HUDEP-2 (cell line): ENCODE measurements around the gene MGRN1.

Experiments
- DNase-seq, 76 experiments: peaks; one replicate each; lab custom pipeline; 2025; ENCODE audit not compliant: unreplicated experiment in 76 of 76; lab: John Stamatoyannopoulos, UW

The MGRN1 gene

GRCh38 chr16:4603624-4604170, 20.9 kb upstream of the MGRN1 start:
- no peak for DNase-seq

- DNase-seq = no peak
These were observed 20.2 kb upstream of the MGRN1 start for GRCh38 chr16:4604401-4604800.

- DNase-seq = no peak
These were observed 18.3 kb upstream of the MGRN1 start for GRCh38 chr16:4606354-4606753.

GRCh38 chr16:4607841-4608703, 16.6 kb upstream of the MGRN1 start:
- DNase-seq = no peak

GRCh38 chr16:4608704-4608980, 16.0 kb upstream of the MGRN1 start:
- no peak for DNase-seq

GRCh38 chr16:4609200-4610010, 15.2 kb upstream of the MGRN1 start:
- DNase-seq = no peak

GRCh38 chr16:4610011-4611005, 14.3 kb upstream of the MGRN1 start:
- DNase-seq = no peak

GRCh38 chr16:4611337-4612021, 13.1 kb upstream of the MGRN1 start:
- DNase-seq = no peak

GRCh38 chr16:4612474-4612931, 12.1 kb upstream of the MGRN1 start:
- DNase-seq = no peak

- no peak for DNase-seq
These were observed 11.5 kb upstream of the MGRN1 start for GRCh38 chr16:4612977-4613635.

- DNase-seq = peak in 19 of 76 experiments; percentile 4 to 39 (median 18)
These were observed 10.7 kb upstream of the MGRN1 start for GRCh38 chr16:4613636-4614570.

GRCh38 chr16:4614571-4615383, 9.8 kb upstream of the MGRN1 start, which contains the start of gene UBALD1:
Gene UBALD1, minus strand, starts transcription at chr16:4614888. Its CDS starts 91 bp downstream, at chr16:4614797.
- peak in 68 of 76 experiments; percentile 15 to 79 (median 57) for DNase-seq

GRCh38 chr16:4615384-4616046, 9.1 kb upstream of the MGRN1 start:
- DNase-seq = no peak

GRCh38 chr16:4616047-4616811, 8.4 kb upstream of the MGRN1 start:
- DNase-seq = peak in 75 of 76 experiments; percentile 60 to 99 (median 98)

GRCh38 chr16:4617880-4618279, 6.7 kb upstream of the MGRN1 start:
- DNase-seq = no peak
